ENCODE results near the gene ZNF598. TPM values are rescaled to one million over a fixed set of nuclear protein-coding genes. Genes with fewer than 3 reads are reported as not detected.

The ZNF598 gene
- total and polyA plus RNA-seq, 3 donors from 2014 or later, result 46.3 to 94.6 (median 80.4) TPM

- 92 to 96% methylated on average over 24 to 47 of the region's 47 CpGs for WGBS, 2 donors
- DNase-seq, result no peak
- peaks cover 26% of the 10 kb centered on the region for H3K4me1 ChIP-seq
- intact Hi-C loops (cut with DNase I; ENCODE audit: low total_unique reads), result no loop called here
- H3K4me3 ChIP-seq, result no peak overlapping the region
- no peaks in the 10 kb centered on the region for H3K9me3 ChIP-seq
- TF ChIP-seq, protein P1, sequence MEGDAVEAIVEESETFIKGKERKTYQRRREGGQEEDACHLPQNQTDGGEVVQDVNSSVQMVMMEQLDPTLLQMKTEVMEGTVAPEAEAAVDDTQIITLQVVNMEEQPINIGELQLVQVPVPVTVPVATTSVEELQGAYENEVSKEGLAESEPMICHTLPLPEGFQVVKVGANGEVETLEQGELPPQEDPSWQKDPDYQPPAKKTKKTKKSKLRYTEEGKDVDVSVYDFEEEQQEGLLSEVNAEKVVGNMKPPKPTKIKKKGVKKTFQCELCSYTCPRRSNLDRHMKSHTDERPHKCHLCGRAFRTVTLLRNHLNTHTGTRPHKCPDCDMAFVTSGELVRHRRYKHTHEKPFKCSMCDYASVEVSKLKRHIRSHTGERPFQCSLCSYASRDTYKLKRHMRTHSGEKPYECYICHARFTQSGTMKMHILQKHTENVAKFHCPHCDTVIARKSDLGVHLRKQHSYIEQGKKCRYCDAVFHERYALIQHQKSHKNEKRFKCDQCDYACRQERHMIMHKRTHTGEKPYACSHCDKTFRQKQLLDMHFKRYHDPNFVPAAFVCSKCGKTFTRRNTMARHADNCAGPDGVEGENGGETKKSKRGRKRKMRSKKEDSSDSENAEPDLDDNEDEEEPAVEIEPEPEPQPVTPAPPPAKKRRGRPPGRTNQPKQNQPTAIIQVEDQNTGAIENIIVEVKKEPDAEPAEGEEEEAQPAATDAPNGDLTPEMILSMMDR (IDR thresholded peaks at IDR 0.05), result no peak
- no peak for TF ChIP-seq POLR2A (IDR thresholded peaks at IDR 0.05)
- H3K27me3 ChIP-seq, result no peaks in the 10 kb centered on the region
- H3K36me3 ChIP-seq (ENCODE audit: low read depth, missing control alignments), result no peaks in the 10 kb centered on the region
- no peak overlapping the region for H3K27ac ChIP-seq
Measured at GRCh38 chr16:2002406-2003230, 7.0 kb downstream of the ZNF598 start.

DNA sequence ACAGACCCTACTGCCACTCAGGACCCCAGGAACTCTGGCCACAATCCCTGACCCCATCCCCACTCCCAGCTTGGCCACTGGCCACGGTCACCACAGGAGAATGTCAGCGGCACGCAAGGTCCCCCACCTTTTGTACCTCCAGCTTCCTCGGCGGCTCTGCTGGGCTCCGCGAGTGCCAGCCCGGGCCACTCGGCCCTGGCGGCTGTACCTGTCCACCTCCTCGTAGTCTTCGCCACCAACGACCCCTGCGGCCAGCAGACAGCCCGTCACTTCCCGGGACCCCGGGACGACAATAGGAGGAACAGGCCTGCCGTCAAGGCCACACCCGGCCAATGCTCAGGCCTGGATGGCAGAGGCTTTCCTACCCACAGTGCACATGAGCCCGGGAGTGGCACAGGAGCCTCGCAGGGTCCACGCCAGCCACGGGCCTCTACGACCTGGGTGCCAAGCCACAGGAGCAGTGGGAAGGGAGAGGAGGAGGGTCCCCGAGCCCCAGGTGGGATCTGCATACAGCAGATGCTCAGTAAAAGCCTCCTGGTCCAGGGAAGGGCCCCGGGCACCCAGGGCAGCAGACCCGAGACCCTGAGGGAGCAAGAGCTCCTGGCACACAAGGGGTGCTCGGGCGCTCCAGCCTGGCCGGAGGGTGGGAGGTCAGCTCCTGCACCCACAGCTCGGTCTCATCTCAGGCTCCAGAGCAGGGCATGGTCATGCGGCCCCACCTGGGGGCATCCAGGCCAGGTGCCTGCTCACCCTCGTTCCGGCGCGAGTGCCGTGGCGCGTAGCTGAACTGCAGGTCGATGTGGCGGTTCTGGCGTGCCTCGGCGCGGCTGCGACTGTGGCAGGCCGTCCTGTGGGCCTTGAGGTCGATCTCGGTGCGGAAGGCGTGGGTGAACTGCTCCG is 7.9 kb downstream of the ZNF598 start:
- intact Hi-C loops (cut with DNase I; ENCODE audit: low total_unique reads), result no loop called here

DNA sequence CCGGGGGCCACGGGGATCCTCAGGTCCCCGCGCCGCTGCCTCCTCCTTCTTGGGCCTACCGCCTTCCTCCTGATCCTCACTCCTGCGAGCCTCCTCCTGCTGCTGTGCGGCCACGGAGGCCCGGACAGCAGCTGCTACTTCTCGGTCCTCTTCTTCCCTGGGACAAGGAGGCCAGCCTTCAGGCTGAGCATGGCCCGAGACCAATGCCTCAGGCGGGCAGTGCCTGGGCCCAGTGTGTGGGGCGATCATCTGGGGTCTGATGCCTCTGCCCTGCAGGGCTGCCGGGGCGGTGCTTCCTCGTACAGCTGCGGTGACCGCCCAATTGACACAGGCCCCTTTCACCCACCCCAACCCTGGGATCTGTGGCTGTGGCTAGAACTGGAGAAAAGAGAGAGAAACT is 8.6 kb downstream of the ZNF598 start:
- no peak for DNase-seq
- no peak overlapping the region for H3K27ac ChIP-seq
- H3K27me3 ChIP-seq, result no peaks in the 10 kb centered on the region
- no peak for TF ChIP-seq POLR2A (IDR thresholded peaks at IDR 0.05)
- TF ChIP-seq, protein P1 (IDR thresholded peaks at IDR 0.05), result no peak
- 91 to 94% methylated on average over 13 to 19 of the region's 19 CpGs for WGBS, 2 donors
- no peaks in the 10 kb centered on the region for H3K36me3 ChIP-seq (ENCODE audit: low read depth, missing control alignments)
- peaks cover 20% of the 10 kb centered on the region for H3K4me1 ChIP-seq
- no peaks in the 10 kb centered on the region for H3K9me3 ChIP-seq
- intact Hi-C loops (cut with DNase I; ENCODE audit: low total_unique reads), result no loop called here
- H3K4me3 ChIP-seq, result no peak overlapping the region

More for the DNA sequence above, 7.9 kb downstream of the ZNF598 start:
- no peak for DNase-seq
- Histone ChIP-seq H3K27me3 (no peaks in the 10 kb centered on the region), H3K27ac (no peak overlapping the region), H3K9me3 (no peaks in the 10 kb centered on the region), H3K4me1 (peaks cover 20% of the 10 kb centered on the region), H3K4me3 (no peak overlapping the region), H3K36me3 (ENCODE audit: low read depth, missing control alignments) (no peaks in the 10 kb centered on the region)
- 93 to 95% methylated on average over 19 to 53 of the region's 53 CpGs for WGBS, 2 donors
- no peak for TF ChIP-seq POLR2A (IDR thresholded peaks at IDR 0.05)
- TF ChIP-seq, protein P1 (IDR thresholded peaks at IDR 0.05), result no peak

DNA sequence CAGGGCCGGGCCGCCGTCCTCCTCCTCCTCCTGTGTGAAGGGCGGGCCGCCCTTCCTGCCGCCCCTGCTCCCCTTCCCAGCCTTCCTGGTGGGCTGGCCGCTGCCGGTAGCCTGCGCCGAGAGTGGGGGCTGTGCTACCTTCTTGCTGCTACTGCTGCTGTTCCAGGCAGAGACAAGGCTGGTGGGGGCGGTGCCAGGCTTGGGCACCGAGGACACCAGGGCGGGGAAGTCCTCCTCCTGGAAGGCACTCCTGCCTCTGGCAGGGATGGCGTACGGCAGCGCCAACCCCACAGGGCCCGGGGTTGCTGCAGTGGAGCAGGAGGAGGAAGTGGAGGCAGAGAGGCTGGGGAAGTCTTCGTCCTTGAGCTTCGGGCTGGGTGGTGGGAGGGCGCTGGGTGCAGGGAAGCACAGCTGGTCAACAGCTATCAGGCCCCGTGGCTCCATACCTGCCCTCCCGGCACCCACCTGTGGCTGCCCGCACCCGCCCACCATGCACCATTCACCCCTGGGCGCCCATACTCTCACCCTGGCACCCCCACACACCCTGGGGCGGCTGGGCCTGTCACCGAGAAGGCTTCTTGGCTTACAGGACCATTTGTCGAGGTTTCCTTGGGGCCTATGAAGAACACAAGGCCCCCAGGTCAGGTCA is 9.6 kb downstream of the ZNF598 start:
- WGBS, 2 donors, result 84 to 93% methylated on average over 3 to 28 of the region's 28 CpGs
- DNase-seq, result no peak
- H3K27ac ChIP-seq, result no peak overlapping the region
- intact Hi-C loops (cut with DNase I; ENCODE audit: low total_unique reads), result no loop called here
- H3K4me3 ChIP-seq, result no peak overlapping the region
- TF ChIP-seq, protein P1 (IDR thresholded peaks at IDR 0.05), result no peak
- no peak for TF ChIP-seq POLR2A (IDR thresholded peaks at IDR 0.05)
- no peaks in the 10 kb centered on the region for H3K27me3 ChIP-seq
- H3K36me3 ChIP-seq (ENCODE audit: low read depth, missing control alignments), result no peaks in the 10 kb centered on the region
- peaks cover 16% of the 10 kb centered on the region for H3K4me1 ChIP-seq
- H3K9me3 ChIP-seq, result no peaks in the 10 kb centered on the region

All from testis (tissue), 3 donors.